ENCODE results near the gene ADAMTS2.

DNA sequence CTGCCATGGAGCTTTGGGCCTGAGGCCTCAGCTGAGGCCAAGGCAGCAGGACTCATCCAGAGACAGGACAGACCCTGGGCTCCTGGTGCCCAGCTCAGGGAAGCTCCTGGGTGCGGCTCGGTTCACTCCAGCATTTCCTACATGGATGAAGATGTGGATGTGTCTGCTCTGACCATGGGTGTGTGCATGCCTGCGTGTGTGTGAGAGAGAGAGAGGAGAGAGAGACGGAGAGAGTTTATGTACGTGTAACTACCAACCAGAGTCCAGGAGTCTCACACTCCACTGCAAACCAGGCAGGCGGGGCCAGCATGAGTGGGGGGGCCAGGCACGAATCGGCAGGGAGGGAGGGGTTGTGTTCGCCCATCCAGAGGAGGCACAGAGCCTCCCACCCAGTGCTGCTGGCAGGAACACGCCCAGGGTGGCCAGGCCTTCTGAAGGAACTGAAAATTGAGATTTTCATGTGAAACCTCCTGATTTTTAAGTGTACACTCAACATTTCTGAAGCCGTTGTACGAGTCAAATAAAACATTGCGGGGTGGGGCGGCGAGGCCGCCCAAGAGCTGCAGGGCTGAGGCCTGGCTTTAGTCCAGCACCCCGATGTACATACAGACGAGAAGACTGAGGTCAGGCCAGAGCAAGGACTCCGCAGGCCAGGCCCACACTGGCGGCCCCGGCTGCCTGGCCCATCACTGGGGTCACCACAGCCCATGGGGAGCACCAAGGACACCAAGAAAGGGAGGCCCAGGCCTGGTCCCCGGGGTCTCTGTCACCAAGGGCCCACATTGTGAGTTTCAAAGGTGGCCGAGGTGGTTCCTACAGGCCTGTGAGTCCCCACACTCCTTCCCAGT, 88.7 kb downstream of the ADAMTS2 start:
- TF ChIP-seq EZH2 (IDR thresholded peaks at IDR 0.05; ENCODE audit: insufficient read depth, low read length) (no peak), CTCF (IDR thresholded peaks at IDR 0.05; ENCODE audit: insufficient read depth, low read depth, low read length) (no peak)

Measured in astrocyte (in vitro differentiated cells and primary cell).